ENCODE data around the gene CYP19A1. TPM values are rescaled to one million over a fixed set of nuclear protein-coding genes. Genes with fewer than 3 reads are reported as not detected.

CYP19A1 gene
- total RNA-seq, 1 donor = 3.1 TPM

GRCh38 chr15:51226576-51227210 is 111.7 kb downstream of the CYP19A1 start:
- no peak for TF ChIP-seq CTCF (IDR thresholded peaks at IDR 0.05; ENCODE audit: insufficient read depth, low read length)
- DNase-seq (ENCODE audit: low read depth) = no peak
- H3K4me3 ChIP-seq (ENCODE audit: low read depth, low read length) = no peak overlapping the region

GRCh38 chr15:51224428-51224827 is 114.0 kb downstream of the CYP19A1 start:
- peak; percentile 25 for DNase-seq (ENCODE audit: low read depth)
- no peak overlapping the region for H3K4me3 ChIP-seq (ENCODE audit: low read depth, low read length)
- no peak for TF ChIP-seq CTCF (IDR thresholded peaks at IDR 0.05; ENCODE audit: insufficient read depth, low read length)

- no peak overlapping the region for H3K4me3 ChIP-seq (ENCODE audit: low read depth, low read length)
- peak; percentile 90 for DNase-seq (ENCODE audit: low read depth)
- no peak for TF ChIP-seq CTCF (IDR thresholded peaks at IDR 0.05; ENCODE audit: insufficient read depth, low read length)
These were observed 114.6 kb downstream of the CYP19A1 start for GRCh38 chr15:51223771-51224229.

GRCh38 chr15:51218299-51218938 is 120.0 kb downstream of the CYP19A1 start:
- no peak for TF ChIP-seq CTCF (IDR thresholded peaks at IDR 0.05; ENCODE audit: insufficient read depth, low read length)
- DNase-seq (ENCODE audit: low read depth) = peak; percentile 87
- no peak overlapping the region for H3K4me3 ChIP-seq (ENCODE audit: low read depth, low read length)

- H3K4me3 ChIP-seq (ENCODE audit: low read depth, low read length) = no peak overlapping the region
- TF ChIP-seq CTCF (IDR thresholded peaks at IDR 0.05; ENCODE audit: insufficient read depth, low read length) = no peak
- DNase-seq (ENCODE audit: low read depth) = no peak
These were observed 125.5 kb downstream of the CYP19A1 start for GRCh38 chr15:51212909-51213308.

GRCh38 chr15:51212239-51212638 is 126.2 kb downstream of the CYP19A1 start:
- DNase-seq (ENCODE audit: low read depth) = no peak
- TF ChIP-seq CTCF (IDR thresholded peaks at IDR 0.05; ENCODE audit: insufficient read depth, low read length) = no peak

More at GRCh38 chr15:51212239-51212638, 126.2 kb downstream of the CYP19A1 start:
- no peak overlapping the region for H3K4me3 ChIP-seq (ENCODE audit: low read depth, low read length)

All from fibroblast of the aortic adventitia (primary cell).